HepG2 (cell line): ENCODE measurements around the gene ACTR10. TPM values are rescaled to one million over a fixed set of nuclear protein-coding genes. Genes with fewer than 3 reads are reported as not detected.

Source experiments
- BRD4 ChIP-seq: sonication (generic); formaldehyde crosslinking; IDR thresholded peaks from 2 replicates; pipeline ENCODE4 v1.4.0; 2020; ENCODE audit warnings: missing genetic modification reagents
- CENPBD1 ChIP-seq: sonication (generic); formaldehyde crosslinking; IDR thresholded peaks from 2 replicates; pipeline ENCODE4 v1.8.0; 2022; ENCODE audit warnings: missing genetic modification reagents, low read depth, mild to moderate bottlenecking, borderline replicate concordance
- CHD2 ChIP-seq: IDR thresholded peaks from 2 replicates; pipeline ENCODE4 v1.6.1; 2011; ENCODE audit warnings: low read depth, low read length, improper control_type of control experiment
- DMAP1 ChIP-seq: IDR thresholded peaks from 2 replicates; pipeline ENCODE4 v1.6.1; 2016
- EHMT2 ChIP-seq: fragments of 200-600 bp; sonication (generic); IDR thresholded peaks from 2 replicates; pipeline ENCODE4 v1.7.0; 2017; ENCODE audit warnings: antibody characterized with exemption, low read depth, low read length, borderline replicate concordance
- HMG20A ChIP-seq: IDR thresholded peaks from 2 replicates; pipeline ENCODE4 v1.6.1; 2016; ENCODE audit warnings: borderline replicate concordance
- HNF4A ChIP-seq: sonication (generic); formaldehyde crosslinking; IDR thresholded peaks from 2 replicates; pipeline ENCODE4 v1.4.0; 2020; ENCODE audit warnings: missing genetic modification reagents
- MATR3 ChIP-seq: sonication (generic); formaldehyde crosslinking; IDR thresholded peaks from 2 replicates; pipeline ENCODE4 v1.4.0; 2020; ENCODE audit warnings: missing genetic modification reagents
- NR2C2 ChIP-seq: sonication (generic); formaldehyde crosslinking; IDR thresholded peaks from 2 replicates; pipeline ENCODE4 v1.4.0; 2020; ENCODE audit warnings: missing genetic modification reagents, mild to moderate bottlenecking, moderate library complexity, borderline replicate concordance
- PRDM15 ChIP-seq: sonication (generic); formaldehyde crosslinking; IDR thresholded peaks from 2 replicates; pipeline ENCODE4 v1.4.0; 2020; ENCODE audit warnings: missing genetic modification reagents
- RAD21 ChIP-seq: fragments of 450-650 bp; formaldehyde crosslinking; IDR thresholded peaks from 2 replicates; pipeline ENCODE4 v1.5.0; 2020; ENCODE audit warnings: mild to moderate bottlenecking
- RARA ChIP-seq: IDR thresholded peaks from 2 replicates; pipeline ENCODE4 v1.6.1; 2016; ENCODE audit warnings: missing genetic modification reagents, missing compliant biosample characterization
- RFX1 ChIP-seq: fragments of 450-650 bp; IDR thresholded peaks from 2 replicates; pipeline ENCODE4 v1.6.1; 2017
- TBX3 ChIP-seq: fragments of 450-650 bp; IDR thresholded peaks from 2 replicates; pipeline ENCODE4 v1.6.1; 2017; ENCODE audit warnings: antibody characterized with exemption, mild to moderate bottlenecking, inconsistent platforms, borderline replicate concordance
- TCF7L2 ChIP-seq: IDR thresholded peaks from 2 replicates; pipeline ENCODE4 v1.6.1; 2011; ENCODE audit warnings: mild to moderate bottlenecking, low read depth, low read length, moderate library complexity
- ZFP36L1 ChIP-seq: sonication (generic); formaldehyde crosslinking; IDR thresholded peaks from 2 replicates; pipeline ENCODE4 v1.8.0; 2022; ENCODE audit warnings: mild to moderate bottlenecking, missing genetic modification reagents, moderate library complexity
- ZNF232 ChIP-seq: sonication (generic); formaldehyde crosslinking; IDR thresholded peaks from 2 replicates; pipeline ENCODE4 v1.4.0; 2020; ENCODE audit warnings: missing genetic modification reagents, borderline replicate concordance
- ZNF556 ChIP-seq: sonication (generic); formaldehyde crosslinking; IDR thresholded peaks from 2 replicates; pipeline ENCODE4 v1.4.0; 2020; ENCODE audit warnings: mild to moderate bottlenecking, missing genetic modification reagents, borderline replicate concordance
- ZNF652 ChIP-seq: IDR thresholded peaks from 2 replicates; pipeline ENCODE4 v1.6.1; 2016; ENCODE audit warnings: low read depth, borderline replicate concordance
- ZNF720 ChIP-seq: sonication (generic); formaldehyde crosslinking; IDR thresholded peaks from 2 replicates; pipeline ENCODE4 v1.4.0; 2020; ENCODE audit warnings: missing genetic modification reagents
- ZNF883 ChIP-seq: sonication (generic); formaldehyde crosslinking; IDR thresholded peaks from 2 replicates; pipeline ENCODE4 v1.5.1; 2020; ENCODE audit warnings: mild to moderate bottlenecking, missing genetic modification reagents; ENCODE audit errors: not compliant biosample characterization
- polyA plus RNA-seq, 8 experiments: library from polyadenylated mRNA; depleted of rRNA in 3 of 8; stranded (reverse) in 7 of 8; unstranded in 1 of 8; fragments of >200 nt; fragmentation: Illumina TruSeq in 4 of 8; extraction: Trizol in 4 of 8; gene quantifications; 2 replicates each; pipeline versions ENCODE4 v1.2.1 to v1.2.3, GENCODE V29; 2011 to 2016; ENCODE audit warnings: low read depth in 4 of 8, missing spikeins in 1 of 8, mixed read lengths in 1 of 8; ENCODE audit not compliant: insufficient read depth in 1 of 8
- total RNA-seq, 5 experiments: library from RNA; depleted of rRNA; stranded (reverse); fragments of >200 nt; fragmentation: Illumina TruSeq; extraction: Trizol; gene quantifications; 2 replicates each; pipeline ENCODE4 v1.2.3, GENCODE V29; 2016; ENCODE audit warnings: low read depth in 1 of 5
- TF ChIP-seq, protein P1 (sequence below), 2 experiments: sonication (generic) in 1 of 2; formaldehyde crosslinking in 1 of 2; IDR thresholded peaks; 2 replicates each; pipeline versions ENCODE4 v1.4.0 to v1.6.1; 2016 to 2020; ENCODE audit warnings: borderline replicate concordance in 1 of 2, low read depth in 1 of 2, mild to moderate bottlenecking in 1 of 2, missing genetic modification reagents in 1 of 2

The ACTR10 gene
- total and polyA plus RNA-seq, 2 of the 13 experiments (the other 11 are each of a cell fraction or from before 2014, with no cell fraction given): 30.0 to 41.3 TPM

DNA sequence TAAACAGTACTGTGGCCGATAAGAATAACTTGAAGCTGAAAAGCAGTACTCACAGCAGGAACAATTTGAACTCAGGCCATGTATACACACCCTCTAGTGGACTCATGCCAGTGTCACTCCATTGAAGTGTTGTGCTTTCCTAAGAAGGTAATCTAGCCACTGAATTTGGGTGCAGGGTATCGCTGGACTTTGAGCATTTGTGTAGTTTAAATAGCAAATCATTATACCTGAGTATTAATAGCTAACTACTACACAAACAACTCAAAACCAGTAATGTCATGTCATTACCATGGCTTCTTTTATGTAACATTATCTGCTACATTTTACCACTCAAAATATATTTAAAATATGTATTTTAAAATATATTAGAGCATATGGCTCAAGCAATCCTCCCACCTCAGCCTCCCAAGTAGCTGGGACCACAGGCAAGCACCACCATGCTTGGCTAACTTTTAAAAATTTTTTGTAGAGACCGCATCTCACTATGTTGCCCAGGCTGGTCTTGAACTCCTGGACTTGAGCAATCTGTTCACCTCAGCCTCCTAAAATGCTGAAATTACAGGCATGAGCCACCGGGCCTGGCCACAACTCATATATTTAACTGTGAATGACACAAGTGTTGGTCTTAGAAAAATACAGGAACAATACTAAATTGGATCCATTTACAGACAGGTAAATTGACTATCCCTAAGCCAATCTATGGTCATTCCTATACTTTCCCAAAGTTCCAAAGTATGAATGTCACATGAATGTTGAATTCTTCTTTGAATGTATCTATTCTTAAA is 72.8 kb downstream of the ACTR10 start (continued):
- TF ChIP-seq NR2C2 (CRISPR knock-in tag) (peak; percentile 23; the same call in 1 of the 2 replicates), TCF7L2 (no peak), MATR3 (CRISPR knock-in tag) (no peak), RARA (CRISPR knock-in tag) (peak; percentile 52), DMAP1 (CRISPR knock-in tag) (peak; percentile 43; the same call in 1 of the 2 replicates), ZFP36L1 (CRISPR knock-in tag) (peak; percentile 30; the same call in 1 of the 2 replicates), BRD4 (no peak), ZNF720 (CRISPR knock-in tag) (no peak), EHMT2 (no peak), HNF4A (CRISPR knock-in tag) (peak; percentile 93), CENPBD1 (CRISPR knock-in tag) (no peak), RAD21 (CRISPR knock-in tag) (peak; percentile 68; the same call in 1 of the 2 replicates), CHD2 (no peak), ZNF556 (CRISPR knock-in tag) (peak; percentile 46; the same call in 1 of the 2 replicates), TBX3 (peak; percentile 29; the same call in 1 of the 2 replicates), ZNF232 (CRISPR knock-in tag) (no peak; the same call in 1 of the 2 replicates), RFX1 (no peak), PRDM15 (CRISPR knock-in tag) (no peak), ZNF652 (CRISPR knock-in tag) (peak; percentile 51; the same call in 1 of the 2 replicates), HMG20A (CRISPR knock-in tag) (peak; percentile 66), ZNF883 (CRISPR knock-in tag) (no peak)
- TF ChIP-seq, protein P1, sequence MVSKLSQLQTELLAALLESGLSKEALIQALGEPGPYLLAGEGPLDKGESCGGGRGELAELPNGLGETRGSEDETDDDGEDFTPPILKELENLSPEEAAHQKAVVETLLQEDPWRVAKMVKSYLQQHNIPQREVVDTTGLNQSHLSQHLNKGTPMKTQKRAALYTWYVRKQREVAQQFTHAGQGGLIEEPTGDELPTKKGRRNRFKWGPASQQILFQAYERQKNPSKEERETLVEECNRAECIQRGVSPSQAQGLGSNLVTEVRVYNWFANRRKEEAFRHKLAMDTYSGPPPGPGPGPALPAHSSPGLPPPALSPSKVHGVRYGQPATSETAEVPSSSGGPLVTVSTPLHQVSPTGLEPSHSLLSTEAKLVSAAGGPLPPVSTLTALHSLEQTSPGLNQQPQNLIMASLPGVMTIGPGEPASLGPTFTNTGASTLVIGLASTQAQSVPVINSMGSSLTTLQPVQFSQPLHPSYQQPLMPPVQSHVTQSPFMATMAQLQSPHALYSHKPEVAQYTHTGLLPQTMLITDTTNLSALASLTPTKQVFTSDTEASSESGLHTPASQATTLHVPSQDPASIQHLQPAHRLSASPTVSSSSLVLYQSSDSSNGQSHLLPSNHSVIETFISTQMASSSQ (IDR thresholded peaks at IDR 0.05; ENCODE audit: low read depth): peak; percentile 93
- TF ChIP-seq, protein P1 (CRISPR knock-in tag; IDR thresholded peaks at IDR 0.05; ENCODE audit: borderline replicate concordance): peak; percentile 97
